Measurements from ENCODE around the gene PTPRE.
A peak's percentile ranks its signal among the peaks of the same experiment; 100 is the strongest.
"Not testable (repeated sequence)": the region's sequence is repeated elsewhere in the genome, so short reads cannot be mapped to it uniquely, and the experiment has no call there.

The PTPRE gene

DNA sequence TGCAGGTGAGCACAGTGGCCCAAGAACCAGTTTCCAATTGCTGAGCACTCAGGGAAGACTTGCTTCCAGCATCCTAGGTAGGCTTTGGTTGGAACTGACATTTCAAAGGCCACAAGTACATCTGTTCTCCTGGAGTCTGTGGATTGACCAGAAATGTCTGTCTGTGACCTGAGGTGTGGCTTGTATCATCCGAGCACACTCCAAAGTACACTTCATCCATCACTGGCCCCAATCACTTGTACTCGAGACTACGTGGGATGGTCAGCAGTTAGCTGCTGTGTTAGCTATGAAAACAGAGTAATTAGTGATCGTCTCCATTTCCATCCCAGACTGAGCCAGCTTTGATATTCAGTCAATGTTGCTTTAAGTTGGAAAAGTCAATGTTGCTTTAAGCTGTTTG is 174.3 kb downstream of the PTPRE start:
- no peak for DNase-seq

DNA sequence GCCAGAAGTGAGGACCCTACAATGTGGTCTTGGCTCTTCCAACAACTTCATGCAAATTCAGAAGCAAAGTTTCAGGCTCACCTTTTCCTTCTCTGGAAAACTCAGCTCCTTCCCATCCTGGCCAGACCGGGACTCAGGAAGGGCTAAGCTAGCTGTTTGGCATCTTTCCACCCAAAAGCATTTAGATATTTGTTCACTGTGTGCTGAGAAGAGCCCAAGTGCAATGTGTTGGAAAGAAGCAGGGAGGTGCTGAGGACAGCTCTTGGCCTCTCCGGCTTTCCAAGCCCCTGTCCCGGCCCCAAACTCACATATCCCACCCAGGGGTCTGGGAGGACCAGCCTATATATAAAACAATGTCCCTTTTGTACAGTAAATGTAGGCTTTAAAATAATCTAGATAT is 174.8 kb downstream of the PTPRE start:
- DNase-seq: no peak

DNA sequence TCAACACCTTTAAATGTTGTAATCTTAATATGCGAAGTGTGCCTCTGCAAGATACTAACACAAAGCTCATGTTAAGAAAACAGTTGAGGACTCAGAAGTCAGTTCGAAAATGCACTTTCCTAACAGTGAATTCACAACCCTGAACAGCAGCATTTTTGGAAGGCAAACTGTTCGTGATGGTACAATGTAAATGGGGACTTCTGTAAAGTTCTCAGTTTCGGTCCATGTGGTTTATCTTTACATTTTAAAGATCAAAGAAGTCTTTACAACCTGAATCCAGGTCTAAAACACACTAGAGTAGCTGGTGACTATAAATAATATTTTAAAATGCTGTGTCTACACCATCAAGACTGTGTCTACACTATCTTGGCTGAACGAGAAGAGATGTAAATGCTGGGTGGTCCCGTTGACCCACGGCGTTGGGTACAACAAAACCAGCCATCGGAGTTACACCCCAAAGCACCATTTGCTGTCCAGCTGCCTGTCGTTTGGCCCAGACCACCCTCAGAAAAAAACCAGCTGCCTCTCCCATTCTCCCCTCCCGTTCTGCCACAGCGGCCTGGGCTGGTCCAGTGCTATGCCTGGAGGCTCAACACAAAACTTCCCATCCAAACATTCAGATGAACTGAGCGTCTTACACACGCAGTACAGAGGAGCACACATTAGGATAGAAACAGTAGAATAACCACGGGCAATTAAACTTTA is 176.4 kb downstream of the PTPRE start:
- DNase-seq: no peak

DNA sequence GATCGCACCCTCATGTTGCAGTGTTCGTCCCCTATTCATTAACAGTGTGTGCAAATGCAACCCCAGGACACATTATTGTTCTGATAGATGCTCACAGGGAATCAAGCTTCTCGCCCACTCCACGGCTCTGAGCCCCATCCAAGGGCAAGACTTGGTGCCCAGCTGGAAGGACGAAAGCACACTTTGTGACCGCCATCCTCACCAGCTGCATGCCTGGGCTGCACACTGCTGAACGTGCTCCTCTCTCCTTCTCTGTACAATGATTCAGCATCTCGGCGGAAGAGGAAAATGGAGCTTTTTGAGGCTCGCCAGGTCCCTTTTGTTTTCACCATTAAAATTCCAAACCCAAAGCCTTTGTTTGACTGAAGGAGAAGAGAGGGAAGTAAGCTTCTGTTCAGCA is 177.5 kb downstream of the PTPRE start:
- DNase-seq: no peak

DNA sequence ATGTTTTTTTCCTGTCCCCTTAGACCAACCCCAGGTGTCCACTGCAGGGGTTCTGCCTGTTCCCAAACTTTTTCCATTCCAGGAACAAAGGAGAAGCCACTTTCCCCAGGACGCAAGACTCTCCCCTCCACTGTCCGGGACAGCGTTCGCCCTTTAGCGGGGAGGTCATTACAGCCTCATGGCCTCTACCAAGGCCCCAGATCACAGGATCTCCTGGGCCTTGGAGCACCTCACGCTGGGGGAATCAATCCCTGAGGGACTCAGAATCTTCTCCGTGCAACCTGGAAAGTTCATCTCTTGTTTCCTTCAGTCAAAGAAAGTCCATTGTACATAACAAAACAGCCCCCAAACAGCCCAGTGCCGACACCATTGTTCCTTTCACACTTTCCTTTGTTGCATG is 178.1 kb downstream of the PTPRE start:
- no peak for DNase-seq

DNA sequence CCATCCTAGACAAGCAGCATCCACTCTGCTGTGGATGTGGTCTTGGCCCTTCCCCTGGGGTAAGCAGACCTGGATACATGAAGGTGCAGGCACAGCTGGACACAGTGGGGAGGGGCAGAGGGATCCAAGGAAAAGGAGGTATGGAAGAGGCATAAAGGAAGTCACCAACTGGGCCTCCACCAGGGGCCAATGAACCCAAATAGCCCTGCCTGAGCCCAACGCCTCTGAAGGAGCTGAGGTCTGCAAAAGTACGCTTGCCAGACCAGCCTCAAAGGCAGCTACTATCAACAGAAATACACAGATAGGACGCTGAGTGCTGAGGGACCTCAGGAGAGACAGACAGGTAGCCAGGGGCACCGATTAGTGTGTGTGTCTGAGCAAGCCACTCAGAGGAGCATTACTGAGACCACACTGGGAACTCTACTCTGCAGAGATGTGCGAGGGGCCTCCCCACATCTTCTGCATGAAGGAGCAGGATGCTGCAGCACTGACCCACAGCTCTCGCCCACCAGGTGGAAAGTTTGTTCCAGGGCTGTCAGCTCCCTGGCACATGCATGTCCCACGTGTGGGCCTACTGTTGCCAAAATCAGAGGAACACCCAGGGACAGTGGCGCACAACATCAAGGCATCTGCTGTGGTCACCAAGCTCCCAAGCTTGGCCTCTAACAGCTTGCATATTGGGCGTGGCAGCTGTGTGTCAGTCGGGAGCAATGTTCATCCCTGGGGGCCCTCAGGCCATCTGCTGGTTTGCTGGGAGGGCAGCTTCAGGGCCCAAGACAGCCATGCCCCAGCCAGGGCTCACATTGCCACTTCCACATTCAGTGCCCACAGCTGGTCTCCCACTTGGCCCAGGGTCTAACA is 179.3 kb downstream of the PTPRE start:
- no peak for DNase-seq

DNA sequence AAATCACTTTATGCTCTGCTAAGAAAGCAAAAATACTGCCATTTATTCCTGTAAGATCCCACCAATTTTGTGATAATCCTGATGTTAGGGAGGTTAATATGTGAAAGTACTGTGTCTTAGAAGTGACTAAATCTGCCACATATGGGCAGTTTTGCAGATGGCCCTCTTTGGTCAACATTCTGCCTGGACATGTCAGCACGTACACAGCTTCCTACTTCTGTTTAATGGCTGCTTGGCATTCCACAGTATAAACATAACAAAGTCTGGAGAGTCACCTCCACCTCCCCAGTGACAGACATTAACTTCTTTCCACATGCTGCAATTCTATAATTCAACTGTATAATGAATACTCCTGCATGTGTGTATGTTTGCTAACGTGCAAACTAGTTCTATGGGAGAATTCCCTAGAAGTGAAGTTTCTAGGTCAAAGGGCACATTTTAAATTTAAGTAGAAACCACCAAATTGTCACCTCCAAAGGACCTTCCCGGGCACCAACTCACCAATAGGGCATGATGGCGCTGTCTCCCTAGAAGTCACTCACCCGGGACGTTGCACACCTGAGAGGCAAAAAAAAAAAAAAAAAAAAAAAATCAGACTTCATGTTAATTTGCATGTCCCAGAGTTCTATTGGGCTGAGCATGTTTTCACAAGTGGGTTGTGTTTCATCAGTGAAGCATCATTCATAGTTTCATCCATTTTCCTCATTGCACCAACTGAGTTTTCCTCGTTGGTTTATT is 180.4 kb downstream of the PTPRE start:
- no peak for DNase-seq

DNA sequence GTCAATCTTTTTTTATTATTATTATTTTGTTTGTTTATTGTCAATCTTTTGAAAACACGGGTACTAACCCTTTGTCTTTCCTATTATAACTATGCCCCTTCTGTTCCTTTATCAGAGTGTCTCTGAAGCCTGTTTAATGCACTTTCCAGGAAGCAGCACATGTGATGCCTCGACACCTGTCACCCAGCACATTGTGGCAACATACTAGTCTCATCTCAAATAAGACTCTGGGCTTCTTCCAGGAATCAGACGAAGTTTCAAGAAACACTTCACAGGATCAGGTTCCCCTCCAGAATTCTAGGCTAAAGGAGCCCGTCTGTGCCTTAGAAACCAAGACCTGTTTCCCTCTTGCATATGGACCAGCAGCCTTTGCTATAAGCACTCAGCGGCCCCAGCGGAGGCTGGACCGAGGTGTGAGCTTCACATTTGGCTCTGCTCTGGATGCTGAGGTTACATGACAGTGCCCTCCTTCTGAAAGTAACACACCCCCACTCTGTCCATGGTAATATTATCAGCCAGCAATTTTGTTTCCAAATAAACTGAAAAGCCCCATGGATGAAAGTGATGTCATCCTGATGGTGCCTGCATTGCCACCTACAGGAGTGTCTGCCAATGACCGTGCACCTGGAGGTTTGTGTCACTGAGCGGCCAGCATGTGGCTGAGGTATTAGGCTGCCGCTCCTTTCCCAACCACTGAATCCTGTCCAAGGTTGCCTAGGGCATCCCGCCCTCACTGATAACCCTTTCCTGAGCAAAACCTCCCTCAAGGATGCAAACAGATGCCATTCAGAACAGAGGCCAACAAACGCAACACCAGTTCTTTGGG is 181.2 kb downstream of the PTPRE start:
- DNase-seq: no peak

DNA sequence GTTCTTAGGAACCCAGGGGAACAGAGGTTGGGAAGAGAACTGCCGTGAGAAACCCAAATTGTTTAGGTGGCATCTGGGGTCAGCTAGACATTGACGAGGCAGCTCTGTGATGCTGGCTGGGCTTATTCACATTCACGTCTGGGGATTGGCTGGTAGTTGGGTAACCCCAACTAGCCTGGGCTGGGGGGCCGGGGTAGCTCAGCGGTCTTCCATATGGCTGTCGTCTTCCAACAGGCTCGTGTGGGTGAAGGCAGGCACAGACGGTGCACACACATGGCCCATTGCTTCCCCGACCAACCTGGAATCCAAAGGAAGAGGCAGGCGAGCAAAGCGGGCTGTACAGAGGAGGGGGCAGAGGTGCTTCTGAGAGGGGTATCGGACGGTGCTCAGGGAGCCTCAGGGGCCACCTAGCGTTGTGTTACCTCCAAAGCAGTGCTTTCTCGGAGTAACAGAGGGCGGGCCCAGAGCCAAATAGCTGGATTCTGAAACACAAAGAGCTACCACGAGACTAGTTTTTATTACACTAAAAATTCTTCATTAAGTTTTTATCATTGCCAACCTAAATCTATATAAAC is 184.8 kb downstream of the PTPRE start:
- no peak for DNase-seq

DNA sequence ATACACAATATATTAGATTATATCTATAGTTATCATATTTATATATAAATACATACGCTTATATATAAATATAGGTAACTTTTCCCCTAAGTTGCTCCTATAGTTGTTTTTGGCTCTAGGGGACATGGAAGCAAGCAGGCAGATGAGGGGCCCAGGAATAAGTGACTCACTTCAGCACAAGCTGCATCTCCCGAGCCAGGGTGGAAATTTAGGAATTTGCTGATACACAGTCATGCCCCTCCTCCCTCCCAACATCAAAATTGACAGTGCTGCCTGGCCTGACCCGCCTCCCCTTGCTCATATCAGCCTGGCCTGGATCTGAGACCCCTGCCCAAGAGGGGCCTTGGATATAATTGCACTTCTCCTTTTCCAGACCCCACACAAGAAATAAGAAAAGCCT is 185.6 kb downstream of the PTPRE start:
- DNase-seq: no peak

DNA sequence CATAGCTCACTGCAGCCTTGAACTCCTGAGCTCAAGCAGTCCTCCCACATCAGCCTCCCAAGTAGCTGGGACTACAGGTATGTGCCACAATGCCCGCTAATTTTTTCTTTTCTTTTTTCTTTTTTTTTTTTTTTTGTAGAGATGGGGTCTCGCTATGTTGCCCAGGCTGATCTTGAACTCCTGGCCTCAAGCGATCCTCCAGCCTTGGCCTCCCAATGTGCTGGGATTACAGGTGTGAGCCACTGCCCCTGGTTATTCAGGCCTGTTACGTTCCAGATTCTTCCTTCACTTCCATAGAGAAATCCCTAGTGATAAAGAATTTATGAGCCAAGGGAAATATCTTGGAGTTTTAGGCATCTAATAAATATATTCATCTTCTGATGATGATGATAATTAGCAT is 187.7 kb downstream of the PTPRE start:
- DNase-seq: not testable (repeated sequence)

DNA sequence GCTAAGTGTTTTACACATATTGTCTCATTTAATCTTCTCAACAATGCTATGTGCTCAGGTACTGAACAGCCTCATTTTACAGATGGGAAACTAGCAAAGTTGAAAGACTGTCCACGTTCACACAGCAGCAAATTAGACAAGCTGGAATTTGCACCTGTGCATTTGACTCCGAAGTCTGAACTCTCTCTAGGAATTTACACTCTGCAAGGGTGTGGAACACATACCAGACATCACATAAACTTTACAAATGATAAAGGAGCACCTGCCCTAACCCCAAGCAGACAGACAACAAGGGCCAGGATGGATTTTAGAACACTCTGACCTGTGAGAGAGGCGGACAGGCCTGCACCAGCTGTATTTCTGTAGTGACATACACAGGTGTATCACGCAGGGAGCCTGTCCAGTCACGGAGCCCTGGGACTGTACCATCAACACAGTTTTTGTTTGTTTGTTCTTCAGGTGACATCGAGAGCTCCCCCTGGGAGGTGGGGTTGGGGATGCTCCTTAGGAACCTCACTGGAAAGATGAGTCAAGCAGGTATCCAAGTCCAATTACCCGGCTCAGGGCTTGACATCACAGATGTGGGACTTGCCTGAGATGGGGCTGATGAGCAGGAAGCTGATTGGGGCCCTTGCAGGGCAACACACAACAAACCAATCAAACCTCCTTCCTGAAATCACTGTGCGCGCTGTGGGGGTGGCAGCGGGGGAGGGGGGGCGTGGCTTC is 188.3 kb downstream of the PTPRE start:
- peak; percentile 29 for DNase-seq

DNA sequence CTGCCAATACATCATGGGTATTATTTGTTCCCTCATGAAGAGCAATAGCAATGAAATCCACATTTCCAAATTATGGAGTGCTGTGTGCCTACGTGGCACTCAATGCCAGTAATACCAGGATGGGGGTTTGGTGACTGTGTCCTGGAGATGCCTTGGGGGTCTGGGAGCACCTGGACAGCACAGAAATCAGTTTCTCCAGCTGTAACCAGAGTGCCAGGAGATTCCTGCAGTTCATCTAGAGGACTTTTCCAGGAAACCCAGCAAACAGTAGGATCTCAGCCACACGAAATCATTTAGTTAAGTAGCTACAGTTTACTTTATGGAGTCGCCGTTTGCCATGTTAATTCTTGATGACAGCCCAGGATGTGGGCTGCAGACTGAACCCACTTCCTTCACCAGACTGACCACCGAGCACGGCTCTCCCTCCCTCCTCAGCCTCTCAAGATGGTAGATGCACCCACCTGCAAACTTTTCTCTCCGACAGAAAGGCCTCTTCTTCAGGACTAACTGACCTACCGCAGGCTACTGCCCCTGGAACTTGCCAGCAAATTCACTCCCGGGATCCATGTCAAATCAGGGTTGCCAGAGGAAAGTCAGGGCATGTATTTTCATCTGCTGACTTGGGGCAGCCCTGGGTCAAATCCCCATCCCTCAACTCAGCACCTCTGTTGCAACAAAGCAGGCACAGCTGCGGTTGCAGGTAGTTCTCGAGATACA is 189.0 kb downstream of the PTPRE start:
- no peak for DNase-seq

DNA sequence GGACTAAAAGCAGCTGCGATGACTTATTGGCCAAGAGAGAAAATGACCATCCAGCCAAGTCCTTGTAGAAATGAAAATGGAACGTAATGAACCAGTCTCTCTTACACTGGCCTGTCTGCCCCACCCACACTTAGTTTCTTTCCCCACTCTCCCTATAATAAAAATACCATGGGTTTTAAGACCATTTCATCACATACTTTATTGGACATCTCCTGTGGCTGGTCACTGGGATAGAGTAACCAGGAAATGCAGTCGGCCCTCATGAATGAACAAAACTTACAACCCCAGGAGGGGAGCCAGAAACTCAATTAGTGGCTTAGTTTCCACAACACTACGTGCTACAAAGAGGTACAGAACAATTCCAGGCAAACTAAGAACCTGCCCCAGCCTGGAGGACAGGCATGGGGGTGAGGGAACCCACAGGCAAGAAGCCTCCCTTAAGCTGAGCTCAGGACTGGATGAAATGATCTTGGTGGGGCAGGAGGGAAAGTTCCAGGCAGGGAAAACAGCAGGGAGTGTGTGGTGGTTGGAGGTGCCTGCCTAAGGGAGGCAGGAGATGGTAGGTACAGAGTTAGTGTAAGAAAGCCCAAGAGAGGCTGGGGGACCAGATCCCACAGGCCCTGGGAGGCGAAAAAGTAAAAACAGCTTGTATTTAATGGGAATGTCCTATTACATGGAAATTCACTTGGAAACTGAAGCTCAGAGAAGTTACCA is 189.7 kb downstream of the PTPRE start:
- no peak for DNase-seq

DNA sequence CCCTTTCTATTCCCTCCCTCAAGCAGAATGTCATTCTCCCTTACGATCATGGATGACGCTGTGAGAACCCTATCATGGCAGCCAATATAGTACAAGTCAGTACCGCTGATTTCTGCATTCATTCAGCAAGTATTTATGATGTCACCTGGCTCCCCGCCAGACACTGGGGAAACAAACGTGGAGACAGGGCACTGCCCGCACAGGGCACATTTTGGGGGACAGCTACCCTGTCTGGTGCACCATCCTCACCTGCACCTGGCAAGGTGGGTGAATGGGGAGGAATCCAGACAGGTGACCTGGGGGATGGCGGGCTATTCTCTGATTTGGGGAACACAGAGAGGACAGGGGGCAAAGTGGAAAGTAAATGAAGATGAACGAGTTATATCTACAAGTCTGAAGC is 190.9 kb downstream of the PTPRE start:
- DNase-seq: no peak

DNA sequence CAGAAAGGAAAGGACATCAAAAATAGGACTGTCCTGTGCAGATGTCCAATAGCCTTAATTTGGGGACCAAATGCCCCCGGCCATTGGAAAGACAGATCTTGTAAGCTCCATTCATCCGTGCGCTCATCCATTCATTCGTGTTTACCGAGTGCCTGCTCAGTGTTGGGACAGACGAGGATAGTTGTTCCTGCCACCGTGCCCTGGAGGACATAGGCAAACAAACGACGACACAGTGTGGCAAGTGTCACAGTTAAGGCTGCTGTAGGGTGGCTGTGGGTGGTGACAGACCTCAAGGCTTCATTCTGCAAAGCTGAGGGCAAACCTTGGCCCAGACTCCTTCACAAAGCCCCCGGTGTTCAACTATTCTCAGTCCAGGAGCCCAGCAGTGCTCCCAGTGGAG is 191.7 kb downstream of the PTPRE start:
- no peak for DNase-seq

DNA sequence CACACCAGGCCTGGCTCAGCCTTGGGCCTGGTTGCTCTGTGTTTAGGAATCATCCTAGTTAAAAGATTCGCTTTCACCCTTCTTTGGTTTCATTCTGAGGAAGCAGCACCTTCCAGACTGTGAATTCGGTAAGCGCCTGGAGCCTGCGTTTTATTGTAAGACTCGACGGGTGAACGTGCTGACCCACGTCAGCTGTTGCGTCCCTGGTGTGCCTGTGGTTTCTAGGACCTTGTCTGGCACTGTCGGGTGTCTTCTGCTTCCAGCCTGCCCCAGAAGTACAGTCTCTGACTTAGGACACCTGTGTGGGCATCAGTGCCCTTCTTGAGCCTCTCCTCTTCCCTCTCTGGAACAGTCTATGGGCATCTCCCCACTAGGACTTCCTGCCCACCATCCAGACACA is 193.0 kb downstream of the PTPRE start:
- no peak for DNase-seq

DNA sequence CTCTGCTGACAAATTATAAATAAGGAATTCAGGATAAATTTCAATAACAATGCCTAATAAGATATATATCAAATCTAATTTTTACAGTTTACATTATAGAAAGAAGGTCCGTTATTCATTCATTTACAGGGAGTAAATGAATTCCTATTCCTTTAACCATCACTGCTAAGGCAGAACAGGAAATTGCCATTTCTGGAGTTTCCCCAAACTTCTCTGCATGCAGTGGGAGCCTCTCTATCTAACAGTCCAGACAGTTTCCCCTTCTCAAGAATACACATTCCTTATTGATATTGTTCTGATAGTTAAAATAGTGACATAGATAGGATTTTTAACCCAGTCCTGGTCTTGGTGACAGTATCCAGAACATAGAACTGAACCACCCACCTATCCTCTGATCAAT is 195.0 kb downstream of the PTPRE start:
- no peak for DNase-seq

DNA sequence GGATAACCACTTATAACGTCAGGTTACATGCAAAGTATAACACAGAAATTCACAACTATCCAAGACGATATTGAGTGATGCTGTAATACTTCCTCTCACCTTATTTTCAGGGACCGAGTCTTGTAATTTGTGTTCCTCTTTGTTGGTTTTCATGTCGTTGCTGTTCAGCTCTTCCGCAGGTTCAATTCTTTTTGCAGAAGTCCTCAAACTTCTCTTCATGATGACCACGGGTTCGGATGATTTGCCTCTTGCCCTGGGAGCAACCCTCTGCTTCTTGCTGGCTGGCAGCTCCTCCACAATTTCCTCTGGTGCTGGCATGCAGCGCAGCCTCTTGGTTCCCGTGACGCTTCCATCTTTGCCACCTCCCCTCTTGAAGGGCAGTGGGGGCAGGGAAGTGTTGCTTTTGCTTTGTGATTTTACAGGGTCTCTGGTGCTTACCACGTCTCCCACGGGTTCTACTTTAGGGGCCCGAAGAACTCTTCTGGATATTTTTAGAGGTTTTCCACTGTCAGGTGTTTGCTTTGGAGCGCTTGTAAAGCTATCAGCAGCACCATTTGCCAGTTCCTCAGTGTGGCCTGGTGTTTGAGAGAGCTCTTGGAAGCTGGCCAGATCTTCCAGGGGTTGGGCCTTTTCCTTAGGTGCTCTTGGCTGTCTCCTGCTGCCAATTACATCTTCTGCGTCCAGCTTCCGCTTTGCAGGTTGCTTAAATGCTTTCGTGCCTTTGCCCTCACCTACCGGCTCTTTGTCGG is 195.8 kb downstream of the PTPRE start:
- no peak for DNase-seq

DNA sequence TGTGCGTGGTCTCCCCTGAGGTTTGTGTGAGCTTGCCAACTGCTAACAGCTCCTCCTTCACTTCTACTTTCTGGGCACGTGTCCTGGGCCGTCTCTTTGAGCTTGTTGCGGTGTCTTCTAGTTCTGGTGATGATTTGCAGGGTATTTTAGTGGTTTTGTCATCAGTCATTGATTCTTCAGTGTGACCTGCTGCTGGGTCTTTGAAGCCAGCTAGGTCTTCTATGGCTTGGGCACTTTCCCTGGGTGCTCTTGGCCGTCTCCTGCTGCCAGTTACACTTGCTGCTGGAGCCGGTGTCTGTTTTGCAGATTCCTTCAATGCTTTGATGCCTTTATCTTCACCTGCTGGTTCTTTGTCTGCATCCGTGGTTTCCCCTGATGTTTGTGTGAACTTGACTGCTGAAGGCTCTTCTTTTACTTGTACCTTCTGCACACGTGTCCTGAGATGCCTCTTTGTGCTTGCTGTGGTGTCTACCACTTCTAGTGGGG is 196.4 kb downstream of the PTPRE start:
- DNase-seq: no peak

Measured in activated effector memory CD4-positive, alpha-beta T cell treated with Interleukin-2 at 50 U/mL for 16 hours (primary cell).